ENCODE measurements around the gene ARID1B.

Gene ARID1B

DNA sequence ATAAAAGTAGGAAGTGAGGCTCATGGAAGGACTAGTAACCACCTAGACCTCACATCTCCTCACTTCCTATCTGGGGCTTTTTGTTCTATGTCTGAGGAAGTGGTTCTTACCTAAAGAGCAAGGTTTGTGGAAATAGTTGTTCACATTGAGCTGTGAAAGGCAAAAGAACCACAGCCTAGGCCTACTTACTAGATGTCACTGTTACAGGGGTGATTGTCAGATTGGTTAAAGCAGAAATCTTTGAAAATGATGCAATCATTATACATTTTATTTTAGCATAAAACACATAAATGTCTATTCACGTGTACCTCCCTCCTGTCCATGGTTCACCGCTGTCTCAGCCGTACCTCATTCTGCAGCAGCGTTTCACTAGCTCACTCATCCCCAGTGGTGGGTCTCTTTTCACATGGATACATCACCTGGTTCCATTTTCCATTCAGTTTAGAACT lies 277.4 kb downstream of the ARID1B start:
- no peak for DNase-seq (ENCODE audit: low read depth)

GRCh38 chr6:157055863-157056262 lies 278.7 kb downstream of the ARID1B start:
- DNase-seq (ENCODE audit: low read depth): no peak

DNA sequence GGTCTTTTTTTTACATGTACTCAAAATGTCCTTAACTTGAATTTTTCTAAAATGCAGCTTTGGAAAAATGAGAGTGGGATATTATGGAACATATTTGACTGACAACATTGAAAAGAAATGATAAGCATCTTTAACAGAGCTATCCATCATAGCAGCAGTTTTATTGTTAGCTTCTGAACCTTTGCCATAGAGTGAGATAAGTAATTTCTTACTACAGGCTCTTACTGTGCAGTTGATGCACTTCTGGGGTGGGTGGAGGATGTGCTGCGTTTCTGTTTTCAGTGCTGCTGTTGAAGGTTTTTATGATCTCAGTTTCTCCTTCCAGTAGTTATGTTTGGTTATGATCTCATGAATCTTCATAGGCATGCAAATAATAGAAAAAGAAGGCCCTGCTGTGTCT lies 279.1 kb downstream of the ARID1B start:
- DNase-seq (ENCODE audit: low read depth): no peak

DNA sequence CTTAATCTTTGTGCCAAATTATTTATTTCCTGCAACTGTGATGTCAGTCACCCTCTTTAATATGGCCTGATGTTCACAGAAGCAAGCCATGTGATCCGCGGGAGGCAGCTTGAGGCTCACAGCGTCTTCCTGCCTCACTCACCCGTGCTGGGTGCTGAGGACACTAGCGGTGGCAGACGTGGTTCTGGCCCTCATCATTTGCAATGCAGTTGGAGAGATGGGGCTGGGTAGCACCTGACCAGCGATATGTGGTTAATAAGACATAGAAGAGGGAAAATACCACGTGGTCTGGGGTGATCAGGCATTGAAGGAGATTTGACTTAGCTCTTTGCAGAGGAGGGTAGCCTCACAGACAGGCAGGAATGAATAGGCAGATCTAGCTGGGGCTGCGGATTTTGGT lies 281.4 kb downstream of the ARID1B start:
- DNase-seq (ENCODE audit: low read depth): no peak

DNA sequence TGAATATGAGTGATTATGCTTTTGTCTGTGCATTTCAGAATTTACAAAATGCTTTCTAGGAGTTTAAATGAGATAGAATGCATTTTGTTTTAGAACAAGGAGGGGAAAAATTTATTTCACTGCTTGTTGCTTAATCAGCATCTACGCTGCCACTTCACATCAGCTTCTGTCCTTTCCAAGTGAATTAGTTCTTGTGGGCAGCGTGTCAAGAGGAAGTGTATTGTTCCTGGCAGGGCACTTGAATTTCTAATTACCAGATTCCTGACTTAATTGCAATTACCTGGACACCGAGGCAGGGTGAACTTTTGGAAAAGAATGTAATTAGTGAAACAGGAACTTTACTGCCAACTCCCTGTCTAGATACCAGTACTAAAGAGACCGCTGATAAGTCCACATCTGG lies 282.6 kb downstream of the ARID1B start:
- no peak for DNase-seq (ENCODE audit: low read depth)

- peak; percentile 11 for DNase-seq (ENCODE audit: low read depth)
Observed at GRCh38 chr6:157060440-157060952, 283.3 kb downstream of the ARID1B start.

DNA sequence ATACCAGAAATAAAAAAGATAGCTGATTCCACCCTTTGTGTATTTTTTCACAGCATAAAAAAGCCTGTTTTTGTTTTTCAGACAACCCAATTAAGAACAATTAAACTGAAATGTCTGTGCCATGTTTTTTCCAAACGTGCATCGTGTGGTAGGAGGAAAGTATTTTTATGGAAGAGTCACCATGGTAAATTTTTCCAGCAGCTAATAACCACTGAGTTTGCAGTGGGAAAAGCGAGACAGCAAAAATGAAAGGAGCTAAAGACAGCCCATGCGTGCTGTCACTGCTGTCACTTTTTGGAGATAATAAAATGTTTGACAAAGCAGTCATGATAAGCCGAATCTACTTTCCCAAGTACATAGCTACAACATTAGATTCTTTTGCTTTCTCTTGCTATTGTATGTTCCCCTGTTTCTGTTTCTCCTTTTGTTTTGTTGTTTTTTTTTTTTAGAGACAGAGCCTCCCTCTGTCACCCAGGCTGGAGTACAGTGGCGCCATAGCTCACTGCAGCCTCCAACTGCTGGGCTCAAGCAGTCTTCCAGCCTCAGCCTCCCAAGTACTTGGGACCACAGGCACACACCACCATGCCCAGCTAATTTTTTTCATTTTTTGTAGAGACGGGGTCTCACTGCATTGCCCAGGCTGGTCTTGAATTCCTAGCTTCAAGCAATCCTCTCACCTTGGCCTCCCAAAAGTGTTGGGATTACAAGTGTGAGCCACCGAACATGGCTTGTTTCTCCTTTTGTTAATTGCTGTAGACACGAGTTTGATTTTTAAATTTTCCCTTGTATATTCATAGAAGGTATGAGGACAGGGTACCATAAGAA lies 284.8 kb downstream of the ARID1B start:
- DNase-seq (ENCODE audit: low read depth): no peak

DNA sequence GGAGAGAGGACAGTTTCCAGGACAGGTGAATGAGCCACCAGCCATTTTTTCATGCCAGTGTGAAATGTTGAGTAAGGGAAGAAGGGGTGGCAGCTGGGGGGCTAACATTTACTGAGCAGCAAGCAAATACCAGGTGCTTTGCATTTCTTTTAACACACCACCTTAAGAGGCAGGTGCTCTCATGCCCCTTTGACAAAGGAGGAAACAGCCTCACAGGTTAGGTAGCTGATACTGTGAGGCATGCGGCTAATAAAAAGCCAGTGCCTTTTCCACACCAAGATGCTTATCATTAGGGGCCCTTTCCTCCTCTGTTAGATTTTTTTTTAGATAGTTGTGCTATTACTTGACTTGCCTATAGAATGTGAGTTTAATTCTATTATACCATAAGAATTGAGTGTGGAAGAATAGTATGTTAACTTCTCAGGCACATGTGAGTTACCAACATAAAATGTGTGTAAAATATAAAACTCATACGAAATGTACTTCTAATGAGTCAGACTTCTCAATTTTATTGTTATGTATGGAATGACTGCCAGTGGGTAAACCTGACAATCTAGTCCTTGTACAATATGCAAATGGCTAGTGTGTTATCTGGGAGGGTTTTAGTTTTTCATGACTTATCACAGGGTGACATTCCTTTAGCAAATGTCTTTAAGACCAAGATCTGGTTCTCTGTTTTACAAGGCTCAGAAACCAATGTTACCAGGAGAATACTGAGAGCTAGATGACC lies 286.2 kb downstream of the ARID1B start:
- DNase-seq (ENCODE audit: low read depth): no peak

- no peak for DNase-seq (ENCODE audit: low read depth)
Observed at GRCh38 chr6:157063923-157064322, 286.7 kb downstream of the ARID1B start.

GRCh38 chr6:157064502-157064901 lies 287.3 kb downstream of the ARID1B start:
- no peak for DNase-seq (ENCODE audit: low read depth)

DNA sequence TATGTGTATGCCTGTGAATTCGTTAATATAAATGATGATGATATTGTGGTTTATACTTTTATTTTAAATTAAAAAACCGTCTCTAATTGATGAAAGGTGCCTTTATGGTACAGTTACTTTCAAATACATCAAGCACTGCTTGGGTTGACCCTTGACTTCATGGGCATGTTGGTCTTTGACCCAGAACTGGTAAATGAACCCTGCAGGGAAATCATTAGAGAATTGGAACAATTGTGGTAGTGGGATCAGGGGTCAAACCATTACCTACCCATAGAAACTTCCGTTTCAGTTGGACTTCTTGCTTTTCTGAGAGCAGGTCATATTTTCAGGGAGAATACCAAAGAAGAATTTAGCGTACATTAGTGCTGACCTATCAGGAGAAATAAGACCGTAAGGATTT lies 288.2 kb downstream of the ARID1B start:
- no peak for DNase-seq (ENCODE audit: low read depth)

DNA sequence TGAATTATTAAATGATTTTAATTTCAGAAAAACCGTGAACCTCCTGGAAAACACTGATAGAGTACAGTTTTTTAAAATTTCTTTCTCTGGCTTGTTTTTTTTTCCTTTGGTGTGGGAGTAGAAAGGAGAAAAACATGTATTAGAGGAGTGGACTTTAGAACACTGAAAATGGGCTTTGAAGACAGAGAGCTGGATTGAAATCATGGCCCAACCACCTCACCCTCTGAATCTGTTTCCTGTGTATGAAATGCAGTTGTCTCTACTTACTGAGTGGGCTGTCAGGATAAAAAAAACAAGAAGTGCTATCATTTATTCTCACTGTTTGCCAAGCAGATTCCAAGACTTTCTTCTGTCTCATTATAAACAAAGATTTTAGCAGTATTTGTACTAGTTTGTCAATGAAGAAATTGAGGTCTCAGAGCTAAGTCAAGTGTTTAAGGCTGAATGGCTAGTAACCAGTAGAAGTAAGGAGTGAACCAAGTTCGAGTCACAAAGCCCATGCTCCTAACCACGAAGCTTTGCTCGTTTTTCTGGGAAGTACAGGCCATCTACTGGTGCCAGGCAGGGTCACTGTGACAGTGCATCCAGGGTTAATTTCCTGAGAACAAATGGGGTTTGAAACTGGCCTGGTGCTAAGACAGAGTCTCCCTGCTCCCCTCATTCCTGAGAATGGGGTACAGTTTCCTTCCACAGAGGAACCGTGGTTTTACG lies 289.8 kb downstream of the ARID1B start:
- DNase-seq (ENCODE audit: low read depth): no peak

DNA sequence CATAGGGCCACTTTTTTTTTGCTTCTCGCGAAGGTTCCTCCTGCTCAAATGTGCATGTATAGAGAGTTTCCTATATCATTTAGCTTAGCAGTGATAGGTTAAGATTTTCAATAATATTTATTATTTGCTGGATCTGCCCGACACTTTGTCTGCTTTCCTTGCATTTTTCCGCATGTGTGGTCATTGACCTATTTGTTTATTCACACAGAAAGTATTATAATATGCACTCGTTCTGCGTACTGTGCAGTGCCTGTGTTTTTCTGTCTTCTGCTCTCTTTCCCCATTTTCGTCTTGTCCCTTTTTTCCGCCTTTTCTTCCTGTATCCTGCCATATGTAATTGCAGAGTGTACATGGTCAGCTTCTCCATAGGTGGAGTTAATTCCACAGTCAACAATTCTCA lies 290.3 kb downstream of the ARID1B start:
- DNase-seq (ENCODE audit: low read depth): no peak

GRCh38 chr6:157068691-157069324 lies 291.6 kb downstream of the ARID1B start:
- DNase-seq (ENCODE audit: low read depth): no peak

DNA sequence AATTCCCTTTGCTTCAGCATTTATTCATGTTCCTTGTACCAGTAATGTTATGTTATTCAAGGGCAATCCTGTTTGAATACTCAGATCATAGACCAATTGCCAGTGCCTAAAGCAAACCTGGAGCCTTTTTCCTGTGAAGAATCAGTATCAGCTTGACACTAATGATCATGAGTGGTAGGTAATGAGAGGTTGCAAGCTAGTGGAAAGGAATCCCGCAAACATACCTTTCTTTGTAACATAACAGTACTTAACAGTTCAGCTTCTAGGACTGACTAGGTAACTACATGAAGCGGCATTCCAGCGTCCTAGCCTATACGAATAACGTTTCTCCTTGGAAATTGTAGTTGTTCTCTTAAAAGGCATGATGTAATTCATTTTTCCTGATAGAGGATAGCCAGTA lies 292.4 kb downstream of the ARID1B start:
- no peak for DNase-seq (ENCODE audit: low read depth)

- DNase-seq (ENCODE audit: low read depth): peak; percentile 24
Observed at GRCh38 chr6:157070403-157071107, 293.4 kb downstream of the ARID1B start.

DNA sequence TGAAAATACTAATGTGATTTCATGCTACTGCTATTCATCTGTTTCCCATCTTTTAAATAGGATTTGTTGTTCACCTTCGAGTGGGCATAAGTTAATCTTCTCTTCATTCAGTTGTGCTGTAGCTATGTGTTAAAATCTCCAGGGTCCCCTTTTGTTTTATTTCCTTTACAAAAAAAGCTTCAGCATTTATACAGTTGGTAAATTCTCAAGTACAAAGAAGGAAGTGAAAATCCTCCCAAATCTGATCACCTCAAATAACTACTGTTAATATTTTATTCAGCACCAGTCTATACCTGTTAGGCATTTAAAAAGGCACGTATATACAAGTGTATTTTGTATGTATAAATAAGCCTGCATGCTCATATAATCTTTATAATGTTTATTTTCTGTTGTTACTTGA lies 294.9 kb downstream of the ARID1B start:
- DNase-seq (ENCODE audit: low read depth): no peak

DNA sequence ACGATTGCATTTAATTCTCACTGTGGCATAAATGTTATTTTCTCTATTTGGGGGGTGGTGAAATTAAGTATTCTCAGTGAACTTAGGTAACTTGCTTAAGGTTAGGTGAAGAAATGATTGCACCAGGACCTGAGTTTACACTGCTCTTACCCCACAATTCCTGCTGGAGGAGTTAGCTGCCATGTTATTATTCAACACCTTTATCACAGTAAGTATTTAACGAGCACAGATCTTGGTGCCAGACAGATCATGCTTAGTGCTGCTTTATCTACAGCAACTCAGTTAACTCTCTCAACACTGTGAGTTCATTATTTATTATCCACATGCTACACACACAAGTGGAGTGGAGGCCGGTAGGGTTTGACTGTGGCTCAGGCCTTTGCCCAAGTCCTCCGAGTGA lies 296.4 kb downstream of the ARID1B start:
- no peak for DNase-seq (ENCODE audit: low read depth)

DNA sequence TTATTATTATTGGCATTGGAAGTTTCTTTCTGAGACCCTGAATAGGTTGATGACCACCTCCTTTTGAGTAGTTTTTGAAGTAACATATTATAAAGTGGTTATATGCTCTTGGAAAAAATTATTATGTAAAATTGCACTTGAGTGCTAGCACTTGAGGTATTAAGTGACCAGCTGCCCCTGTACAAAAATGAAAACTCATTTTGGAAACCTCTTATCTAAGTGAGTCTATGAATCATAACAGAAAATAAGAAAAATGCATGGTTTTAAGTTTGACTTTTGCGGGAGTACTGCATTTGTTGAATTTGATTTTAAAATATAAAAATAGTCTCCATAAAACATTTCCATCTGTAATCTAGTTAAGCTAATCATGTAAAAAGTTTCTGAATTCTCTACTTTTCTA lies 297.8 kb downstream of the ARID1B start:
- DNase-seq (ENCODE audit: low read depth): no peak

DNA sequence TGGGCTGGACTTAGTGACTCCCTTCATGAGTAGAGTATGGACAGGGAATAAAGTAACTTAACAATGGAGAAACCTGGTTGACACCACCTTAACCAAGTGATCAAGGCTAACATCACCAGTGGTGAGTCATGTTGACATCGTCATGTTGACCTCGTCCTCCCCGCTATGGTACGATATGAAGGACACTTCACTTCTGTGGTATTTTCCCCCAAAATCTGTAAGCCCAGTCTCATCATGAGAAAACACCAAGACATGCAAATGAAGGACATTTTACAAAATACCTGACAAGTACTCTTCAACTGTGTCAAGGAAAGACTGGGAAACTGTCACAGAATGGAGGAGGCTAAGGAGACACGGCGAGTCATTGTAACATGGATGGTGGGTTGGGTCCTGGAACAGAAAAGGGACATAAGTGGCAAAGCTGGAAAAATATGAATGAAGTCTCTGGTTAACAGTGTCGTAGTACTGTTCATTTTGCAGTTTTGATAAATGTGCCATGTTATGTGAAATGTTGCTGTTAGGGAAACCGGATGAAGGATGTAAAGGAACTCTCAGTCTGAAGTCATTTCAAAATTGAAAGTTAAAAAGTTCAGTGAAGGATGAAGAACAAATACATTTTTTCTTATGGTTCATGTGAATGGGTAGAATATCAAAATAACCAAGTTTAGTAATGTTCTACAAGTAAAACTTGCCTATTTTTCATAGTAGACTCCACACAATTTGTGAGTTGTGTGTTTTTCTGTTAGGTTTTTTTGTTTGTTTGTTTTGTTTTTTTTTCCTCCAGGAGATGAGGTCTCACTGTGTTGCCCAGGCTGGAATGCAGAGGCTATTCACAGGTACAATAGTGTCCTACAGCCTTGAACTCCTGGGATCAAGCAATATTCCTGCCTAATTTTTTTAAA lies 298.6 kb downstream of the ARID1B start:
- no peak for DNase-seq (ENCODE audit: low read depth)

GRCh38 chr6:157076451-157076822 lies 299.3 kb downstream of the ARID1B start:
- no peak for DNase-seq (ENCODE audit: low read depth)

All from fibroblast of gingiva (primary cell).